Stimulated activated CD8-positive, alpha-beta memory T cell treated with anti-CD3 and anti-CD28 coated beads, Interleukin-7, amount 100 ng/mL, for 48 hours (primary cell): ENCODE results near the gene BEST2.
"Not testable (repeated sequence)": the region's sequence is repeated elsewhere in the genome, so short reads cannot be mapped to it uniquely, and the experiment has no call there.

Experiments
- DNase-seq, 2 donors: peaks; one replicate each; pipeline ENCODE4 v3.0.0-alpha.2; 2020; ENCODE audit warnings: low read depth in 1 of 2; ENCODE audit errors: extremely low read depth in 1 of 2

Gene BEST2

DNA sequence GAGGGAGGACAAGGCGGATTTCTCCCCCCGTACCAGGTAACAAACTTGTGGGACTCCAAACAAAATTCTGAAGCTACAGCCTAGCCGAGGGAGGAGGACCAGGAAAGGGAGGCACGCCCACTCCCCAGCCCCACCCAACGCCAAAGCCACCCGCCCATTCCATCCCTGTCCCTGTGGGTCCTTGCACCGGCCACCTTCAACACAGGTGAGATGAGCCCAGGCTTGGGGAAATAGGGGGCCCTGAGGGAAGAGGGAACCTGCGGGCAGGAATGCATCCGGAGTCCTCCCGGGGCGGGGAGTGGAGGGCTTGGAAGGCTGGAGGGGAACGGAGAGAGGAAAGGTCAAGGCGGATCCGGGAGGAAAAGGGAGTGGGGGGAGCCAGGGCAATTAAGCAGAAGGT is at the start of gene BEST2:
Gene BEST2, plus strand, starts transcription at position 157 of the 400 bp plus-strand sequence. CDS start 802 bp downstream, outside the sequence.
- DNase-seq, result no peak

DNA sequence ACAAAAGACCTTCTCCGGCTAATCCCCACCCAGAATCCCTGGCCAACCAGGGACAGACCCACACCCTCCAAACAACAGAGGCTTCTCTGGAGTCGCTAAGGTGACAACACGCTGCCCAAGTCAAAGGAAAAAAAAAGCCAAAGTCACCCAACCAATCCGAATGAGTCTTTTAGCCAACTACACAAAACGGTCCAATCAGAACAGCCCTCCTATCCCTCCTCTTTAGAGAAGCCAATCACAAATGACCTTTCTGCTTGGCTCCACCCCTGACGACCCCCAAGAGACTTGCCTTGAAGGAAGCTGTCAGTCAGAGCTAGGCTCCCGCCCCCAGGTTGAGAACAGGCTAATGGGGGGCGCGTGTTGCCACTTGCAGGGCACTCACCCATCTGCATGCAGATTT is 48.5 kb upstream of the BEST2 start:
- DNase-seq, result peak in 1 of 2 donors; percentile 52

DNA sequence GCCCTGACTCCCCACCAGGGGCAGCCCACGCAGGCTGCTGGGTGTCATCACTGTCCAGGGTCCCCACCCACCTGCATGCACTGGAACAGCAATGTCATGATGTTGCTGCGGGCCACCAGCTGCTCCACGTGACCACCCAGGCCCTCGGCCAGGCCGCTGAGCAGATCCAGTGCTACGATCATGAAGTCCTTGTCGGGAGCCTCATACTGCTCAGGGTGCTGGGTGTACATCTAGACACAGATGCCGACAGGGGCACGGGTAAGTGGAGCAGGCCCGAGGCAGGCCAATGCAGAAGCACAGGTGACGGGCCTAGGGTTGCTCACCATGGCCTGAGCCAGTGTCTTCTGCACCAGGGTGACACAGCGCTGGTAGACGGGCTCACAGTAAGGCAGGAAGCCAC is 46.4 kb upstream of the BEST2 start:
- DNase-seq, result no peak

DNA sequence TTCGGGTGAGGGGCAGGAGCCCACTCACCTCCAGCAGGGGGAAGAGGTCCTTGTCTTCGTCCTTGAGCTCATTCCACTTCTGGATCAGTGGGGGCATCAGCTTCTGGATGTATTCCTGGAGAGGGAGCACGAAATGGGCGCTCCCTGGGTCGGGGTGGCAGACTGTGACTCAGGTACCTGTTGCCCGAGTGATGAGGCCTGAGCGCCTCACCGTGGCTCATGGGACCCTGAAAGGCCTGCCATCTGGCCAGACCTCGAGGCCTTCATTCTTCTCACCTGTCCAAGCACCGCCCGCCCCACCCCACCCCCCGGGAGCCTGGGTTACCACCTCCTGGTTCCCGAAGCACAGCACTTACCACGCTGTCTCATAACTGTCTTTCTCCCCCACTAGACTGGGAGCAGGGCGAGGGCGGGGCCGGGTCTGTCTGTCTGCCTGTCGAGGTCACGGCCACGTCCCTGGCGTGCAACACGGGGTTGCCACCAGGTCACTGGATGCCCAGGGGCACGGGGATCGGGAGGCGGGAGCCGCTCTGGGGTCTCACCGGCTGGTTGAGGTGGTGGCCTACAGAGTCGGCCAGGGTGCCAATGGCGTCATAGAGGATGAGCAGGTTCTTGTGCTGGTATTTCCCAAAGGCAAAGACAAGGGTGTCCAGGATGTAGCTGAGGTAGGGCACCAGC is 45.8 kb upstream of the BEST2 start:
- DNase-seq, result no peak

DNA sequence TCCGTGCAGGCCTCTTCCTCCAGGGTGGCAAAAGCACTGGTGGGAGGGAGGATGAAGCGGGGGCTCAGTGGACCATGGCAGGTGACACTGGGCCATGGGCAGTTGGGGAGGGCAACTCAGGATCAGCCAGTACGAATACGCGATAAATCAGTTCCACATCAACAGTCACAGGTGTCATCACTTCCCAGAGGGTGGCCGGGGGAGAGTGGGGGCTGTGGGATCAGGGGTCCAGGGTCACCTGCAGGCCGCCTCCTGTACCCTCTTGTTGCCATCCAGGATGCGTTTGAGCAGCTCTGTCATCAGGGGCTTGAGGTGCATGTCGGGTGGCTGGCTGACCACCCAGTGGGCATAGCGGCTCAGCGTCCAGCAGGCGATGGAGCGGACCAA is 45.3 kb upstream of the BEST2 start:
- DNase-seq, result no peak

DNA sequence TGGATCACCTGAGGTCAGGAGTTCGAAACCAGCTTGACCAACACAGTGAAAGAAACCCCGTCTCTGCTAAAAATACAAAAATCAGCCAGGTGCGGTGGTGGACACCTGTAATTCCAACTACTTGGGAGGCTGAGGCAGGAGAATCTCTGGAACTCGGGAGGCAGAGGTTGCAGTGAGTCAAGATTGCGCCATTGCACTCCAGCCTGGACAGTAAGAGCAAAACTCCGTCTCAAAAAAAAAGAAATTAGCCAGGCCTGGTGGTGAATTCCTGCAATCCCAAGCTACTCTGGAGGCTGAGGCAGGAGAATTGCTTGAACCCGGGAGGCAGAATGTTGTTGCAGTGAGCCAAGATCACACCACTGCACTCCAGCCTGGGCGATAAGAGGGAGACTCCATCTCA is 43.0 kb upstream of the BEST2 start:
- DNase-seq, result no peak

DNA sequence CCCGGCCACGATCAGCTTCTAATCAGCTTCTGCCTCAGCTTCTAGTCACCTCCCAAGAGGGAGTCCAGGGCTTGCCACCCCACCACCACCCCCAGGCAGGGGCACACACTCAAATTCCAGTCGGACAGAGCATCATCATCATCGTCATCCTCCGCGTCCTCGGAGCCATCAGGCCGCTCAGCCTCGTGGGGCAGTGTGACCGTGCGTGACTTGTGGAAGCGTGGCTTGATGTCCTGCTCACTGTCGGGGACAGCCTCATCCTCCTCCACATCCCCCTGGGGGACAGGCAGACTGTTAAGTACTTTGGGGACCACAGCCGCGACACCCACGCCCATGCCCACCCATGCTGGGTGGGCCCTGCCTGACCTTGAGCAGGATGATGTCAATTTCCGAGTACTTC is 40.4 kb upstream of the BEST2 start:
- no peak for DNase-seq

DNA sequence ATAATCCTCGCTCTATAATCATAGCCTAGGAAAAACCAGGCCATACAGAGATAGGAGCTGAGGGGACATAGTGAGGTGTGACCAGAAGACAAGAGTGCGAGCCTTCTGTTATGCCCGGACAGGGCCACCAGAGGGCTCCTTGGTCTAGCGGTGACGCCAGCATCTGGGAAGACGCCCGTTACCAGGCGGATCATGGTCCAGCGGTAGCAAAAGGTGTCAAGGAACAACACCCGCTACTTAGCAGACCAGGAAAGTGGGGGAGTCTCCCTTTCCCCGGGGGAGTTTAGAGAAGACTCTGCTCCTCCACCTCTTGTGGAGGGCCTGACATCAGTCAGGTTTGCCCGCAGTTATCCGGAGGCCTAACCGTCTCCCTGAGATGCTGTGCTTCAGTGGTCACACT is 39.5 kb upstream of the BEST2 start:
- DNase-seq, result not testable (repeated sequence)

DNA sequence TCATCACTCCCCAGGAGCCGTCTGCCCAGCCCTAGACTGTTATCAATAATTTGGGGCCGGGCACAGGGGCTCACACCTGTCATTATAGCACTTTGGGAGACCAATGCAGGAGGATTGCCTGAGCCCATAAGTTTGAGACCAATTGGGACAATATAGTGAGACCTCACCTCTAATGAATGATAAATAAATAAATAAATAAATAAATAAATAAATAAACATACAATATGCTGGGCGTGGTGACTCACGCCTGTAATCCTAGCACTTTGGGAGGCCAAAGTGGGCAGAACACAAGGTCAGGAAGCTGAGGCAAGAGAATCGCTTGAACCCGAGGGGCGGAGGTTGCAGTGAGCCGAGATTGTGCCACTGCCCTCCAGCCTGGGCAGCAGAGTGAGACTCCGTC is 38.3 kb upstream of the BEST2 start:
- not testable (repeated sequence) for DNase-seq

DNA sequence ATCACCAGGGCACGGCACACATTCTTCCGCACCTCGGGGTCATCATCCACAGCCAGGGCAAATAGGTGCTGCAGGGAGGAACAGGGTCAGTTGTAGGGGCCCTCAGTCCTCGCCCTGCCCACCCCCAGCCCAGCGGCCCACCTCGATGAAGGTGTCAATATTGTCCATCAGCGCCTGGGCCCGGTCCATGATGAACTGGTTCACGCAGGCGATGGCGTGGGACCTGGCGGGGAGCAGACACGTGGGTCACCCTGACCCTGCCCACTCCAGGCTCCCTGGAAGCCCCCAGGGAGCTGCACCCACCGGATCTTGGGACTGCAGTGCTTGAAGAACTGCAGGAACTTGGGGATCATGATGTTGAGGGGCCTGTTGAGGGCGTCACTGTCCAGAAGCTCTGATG is 36.5 kb upstream of the BEST2 start:
- no peak for DNase-seq

DNA sequence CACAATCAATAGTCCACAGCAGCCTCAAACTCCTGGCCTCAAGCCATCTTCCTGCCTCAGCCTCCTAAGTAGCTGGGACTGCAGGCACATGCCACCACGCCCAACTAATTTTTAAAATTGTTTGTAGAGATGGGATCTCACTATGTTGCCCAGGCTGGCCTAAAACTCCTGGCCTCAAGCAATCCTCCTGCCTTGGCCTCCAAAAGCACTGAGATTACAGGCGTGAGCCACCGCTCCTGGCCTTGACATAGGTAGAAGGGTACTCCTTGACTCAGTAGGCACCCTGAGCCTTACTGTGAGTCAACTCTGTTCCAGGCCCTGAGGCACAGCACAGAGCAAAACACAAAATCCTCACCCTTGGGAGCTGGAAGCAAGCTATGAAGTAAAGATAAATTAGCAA is 35.7 kb upstream of the BEST2 start:
- no peak for DNase-seq

DNA sequence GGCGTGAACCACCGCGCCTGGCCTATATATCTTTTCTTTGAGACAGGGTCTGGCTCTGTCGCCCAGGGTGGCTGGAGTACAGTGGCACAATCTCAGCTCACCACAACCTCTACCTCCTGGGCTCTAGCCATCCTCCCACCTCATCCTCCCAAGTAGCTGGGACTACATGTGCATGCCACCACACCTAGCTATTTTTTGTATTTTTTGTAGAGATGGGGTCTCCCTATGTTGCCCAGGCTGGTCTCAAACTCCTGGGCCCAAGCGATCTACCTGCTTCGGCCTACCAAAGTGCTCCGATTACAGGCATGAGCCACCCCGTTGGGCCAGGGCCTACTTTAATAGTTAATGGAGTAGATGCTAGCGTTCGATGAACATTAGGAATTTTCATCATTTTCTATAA is 31.3 kb upstream of the BEST2 start:
- DNase-seq, result no peak

DNA sequence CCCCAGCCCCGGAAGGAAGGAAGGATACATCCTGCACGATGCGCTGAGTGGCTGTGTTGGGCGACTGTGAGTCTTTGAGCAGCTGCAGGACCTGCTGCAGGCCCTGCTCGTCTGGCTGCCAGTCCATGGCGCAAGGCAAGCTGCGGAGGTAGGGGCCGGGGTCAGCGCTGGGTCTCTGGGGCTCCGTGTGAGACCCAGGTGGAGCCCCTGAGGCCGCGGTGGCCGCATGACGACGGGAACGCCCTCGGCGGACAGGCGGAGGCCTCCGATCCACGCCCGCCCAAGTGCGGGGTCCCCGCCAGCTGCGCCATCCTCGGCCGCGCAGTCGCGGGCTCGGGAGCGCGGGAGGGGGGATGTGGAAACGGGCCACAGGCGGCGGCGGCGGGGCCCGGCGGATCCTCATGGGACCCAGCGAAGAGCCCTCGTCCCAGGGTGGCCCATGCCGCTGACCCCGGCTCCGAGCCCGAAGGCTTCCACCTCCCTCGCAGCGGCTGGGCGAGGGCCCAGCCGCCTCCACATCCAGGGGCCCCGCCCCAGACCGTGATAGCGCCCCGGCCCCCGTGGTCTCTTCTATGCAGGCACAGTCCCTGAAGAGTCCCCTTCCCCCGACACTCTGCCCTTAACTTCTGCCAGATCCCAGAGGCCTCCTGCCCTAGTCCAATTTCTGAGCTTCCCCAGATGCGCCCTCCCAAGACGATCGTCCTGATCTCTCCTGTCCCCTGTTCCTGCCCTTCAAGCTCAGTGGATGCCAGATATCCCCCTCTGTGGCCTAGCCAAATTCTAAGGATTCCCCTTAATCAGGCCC is 30.5 kb upstream of the BEST2 start:
- no peak for DNase-seq

DNA sequence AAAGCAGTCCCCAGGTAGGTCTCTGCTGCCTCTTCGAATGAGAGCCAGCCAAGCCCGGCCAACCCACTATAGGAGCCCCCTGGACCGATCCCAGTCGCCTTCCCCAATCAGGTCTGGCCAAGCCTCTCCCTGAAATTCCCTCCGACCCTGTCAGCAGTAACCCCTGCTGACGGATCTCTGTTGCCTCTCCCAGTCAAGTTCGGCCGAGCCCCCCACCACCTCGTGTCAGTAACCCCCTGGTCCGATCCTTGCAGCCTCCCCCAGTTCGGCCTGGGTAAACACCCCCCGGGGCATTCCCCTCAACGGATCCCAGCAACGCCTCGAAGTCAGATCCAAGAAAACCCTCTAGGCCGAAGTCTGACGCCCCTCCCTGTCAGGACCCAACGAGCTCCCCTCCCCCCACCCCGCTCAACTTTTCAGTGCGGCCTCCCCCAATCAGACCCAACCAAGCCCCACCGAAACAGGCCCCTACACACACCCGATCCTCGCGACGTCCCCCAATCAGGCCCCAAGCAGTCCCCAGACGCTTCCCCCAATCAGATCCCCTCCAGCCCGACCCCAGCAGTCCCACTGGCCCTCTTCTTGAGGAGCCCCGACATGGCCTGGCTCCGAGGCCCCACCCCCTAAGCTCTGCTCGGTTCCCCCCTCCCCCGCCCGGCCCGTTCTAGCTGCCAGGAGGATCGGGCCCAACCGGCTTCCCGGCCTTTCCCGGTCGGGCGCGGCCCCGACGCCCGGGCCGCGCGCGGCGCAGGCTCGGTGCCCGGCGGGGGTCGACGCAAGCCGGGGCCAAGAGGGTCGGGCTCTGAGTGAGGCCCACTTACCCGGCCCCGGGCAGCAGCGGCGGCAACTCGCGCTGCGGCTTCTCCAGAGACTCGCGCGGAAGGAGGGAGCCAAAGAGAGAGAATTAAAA is 29.7 kb upstream of the BEST2 start:
- peak in 1 of 2 donors; percentile 50 for DNase-seq

DNA sequence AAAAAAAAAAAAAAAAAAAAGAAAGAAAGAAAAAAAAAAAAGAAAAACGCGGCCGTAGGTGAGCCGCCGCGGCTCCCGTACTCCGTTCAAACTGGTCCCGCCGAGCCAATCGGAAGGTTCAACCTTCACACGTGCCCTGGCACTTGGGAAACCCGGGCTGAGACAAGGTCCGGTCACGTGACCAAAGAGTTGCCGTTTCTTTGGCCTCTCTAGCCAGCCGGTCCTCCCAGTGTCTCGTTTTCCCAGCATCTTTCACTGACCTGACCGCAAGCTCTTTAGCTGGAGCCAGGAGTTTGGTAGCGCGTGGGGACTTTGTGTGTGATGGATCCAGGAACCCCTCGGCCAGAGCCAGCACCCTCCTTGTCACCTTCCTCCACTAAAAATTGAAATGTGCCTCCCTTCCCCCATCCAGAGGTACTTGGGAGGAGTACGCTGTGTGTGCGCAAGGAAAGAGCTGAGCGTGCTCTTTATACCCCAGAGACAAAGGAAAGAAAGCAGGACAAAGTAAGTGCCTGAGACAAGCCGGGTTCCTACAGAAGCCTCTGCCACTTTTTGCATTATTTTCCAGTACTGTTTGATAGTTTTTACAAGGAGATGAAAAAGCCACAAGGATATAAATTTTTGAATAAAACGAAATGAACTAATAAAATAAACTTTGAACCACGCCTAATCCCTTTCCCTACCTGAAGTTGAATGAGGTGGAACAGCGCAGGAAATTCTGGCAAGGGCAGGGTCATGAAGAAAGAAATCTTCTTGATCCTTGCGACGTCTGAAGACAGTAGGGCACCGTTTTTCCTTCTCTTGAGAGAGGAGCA is 28.8 kb upstream of the BEST2 start:
- DNase-seq, result peak; percentile 78 to 95

DNA sequence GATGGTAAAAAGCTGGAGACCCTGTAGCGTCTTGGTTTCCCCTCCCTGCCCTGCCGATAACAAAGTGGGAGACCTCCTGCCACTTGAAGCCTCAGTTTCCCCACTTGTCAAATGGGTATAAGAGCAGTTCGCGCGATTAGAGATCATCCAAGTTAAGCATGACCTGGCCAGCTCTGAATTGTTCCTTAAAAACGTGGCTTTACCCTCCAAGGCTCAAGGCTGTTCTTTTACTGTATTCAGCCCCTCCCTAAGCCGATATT is 28.3 kb upstream of the BEST2 start:
- DNase-seq, result no peak

DNA sequence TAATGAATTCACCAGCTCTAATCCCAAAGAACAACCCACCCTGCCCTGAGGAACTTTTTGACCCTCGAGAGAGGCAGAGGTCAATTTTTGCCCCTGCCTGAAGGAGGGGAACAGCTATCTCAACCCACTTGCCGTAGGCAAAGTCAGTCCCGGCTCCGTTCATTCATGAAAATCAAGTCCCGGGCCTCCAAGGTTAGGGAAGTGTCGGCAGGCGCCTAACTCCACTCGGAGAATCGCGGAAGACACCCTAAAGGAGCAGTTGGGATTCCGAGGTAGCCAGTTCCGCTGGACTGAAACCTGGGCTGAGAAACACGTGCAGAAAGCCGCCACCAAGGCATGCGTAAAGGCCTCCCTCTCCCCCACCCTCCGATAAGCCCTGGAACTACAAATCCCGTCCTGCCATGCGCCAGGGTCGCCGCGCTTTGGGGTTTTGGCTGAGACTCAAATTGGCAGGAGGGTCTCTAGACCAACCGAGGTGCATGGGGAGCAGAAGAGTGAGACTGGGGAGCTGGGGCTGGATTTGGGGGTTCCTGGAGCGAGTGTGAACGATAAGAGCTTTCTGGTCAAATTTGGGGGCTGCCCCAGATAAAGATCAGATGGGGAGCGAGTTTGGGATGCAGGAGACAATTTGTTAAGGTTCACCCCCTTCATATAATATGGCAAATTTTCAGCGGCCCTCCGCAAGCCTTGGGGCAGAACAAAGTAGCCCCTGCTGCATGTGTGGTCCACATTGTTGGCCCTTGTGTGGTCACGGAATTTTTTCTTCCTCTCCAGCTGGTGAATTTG is 27.8 kb upstream of the BEST2 start, which contains the start of gene TNPO2:
Gene TNPO2, minus strand, starts transcription at position 292 of the 786 bp plus-strand sequence. CDS start 2,955 bp downstream, outside the sequence.
- DNase-seq, result peak; percentile 52 to 72

DNA sequence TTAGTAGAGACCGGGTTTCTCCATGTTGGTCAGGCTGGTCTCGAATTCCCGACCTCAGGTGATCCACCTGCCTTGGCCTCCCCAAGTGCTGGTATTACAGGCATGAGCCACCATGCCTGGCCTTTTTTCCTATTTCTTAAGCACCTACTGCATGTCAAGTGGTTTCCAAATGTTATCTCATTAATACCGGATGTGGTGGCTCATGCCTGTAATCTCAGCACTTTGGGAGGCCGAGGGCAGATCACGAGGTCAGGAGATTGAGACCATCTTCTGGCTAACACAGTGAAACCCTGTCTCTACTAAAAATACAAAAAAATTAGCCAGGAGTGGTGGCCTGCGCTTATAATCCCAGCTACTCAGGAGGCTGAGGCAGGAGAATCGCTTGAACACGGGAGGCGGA is 26.0 kb upstream of the BEST2 start:
- not testable (repeated sequence) for DNase-seq

DNA sequence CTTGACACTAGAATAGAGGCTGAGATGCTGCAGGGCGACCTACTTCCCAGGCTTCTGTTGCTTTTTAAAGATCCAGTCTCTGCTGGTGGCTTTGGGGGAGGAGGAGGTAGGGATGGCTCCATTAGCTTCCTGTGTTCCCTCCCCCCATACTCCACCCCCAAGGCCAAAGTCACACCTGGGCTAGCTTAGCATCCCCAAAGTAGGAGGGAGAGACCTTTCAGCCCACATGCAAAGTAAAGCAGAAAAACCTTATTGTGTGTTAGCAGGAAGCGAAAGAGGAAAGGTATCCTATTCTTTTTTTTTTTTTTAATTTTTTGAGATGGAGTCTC is 24.6 kb upstream of the BEST2 start:
- DNase-seq, result no peak
